ENCODE measurements around the gene TRPM3.

Gene TRPM3

DNA sequence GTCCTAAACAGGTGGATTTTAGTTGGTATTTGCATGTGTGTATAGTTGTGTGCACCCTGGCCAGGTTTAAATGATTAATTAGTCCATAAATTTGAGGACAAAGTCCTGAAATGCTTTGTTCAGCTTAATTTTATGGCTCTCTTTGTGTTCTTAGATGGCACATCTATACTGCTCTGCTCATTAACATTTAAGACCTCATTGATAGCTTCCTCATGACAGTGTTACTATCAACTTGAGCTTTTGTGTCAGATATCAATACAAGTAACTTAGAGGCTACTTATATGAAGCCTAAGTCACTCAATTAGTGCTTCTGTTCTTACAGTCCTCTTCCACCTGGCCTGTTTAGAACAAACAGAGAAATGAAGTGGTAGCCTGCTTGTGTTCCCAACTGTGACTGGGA, 240.9 kb downstream of the TRPM3 start:
- DNase-seq: no peak

DNA sequence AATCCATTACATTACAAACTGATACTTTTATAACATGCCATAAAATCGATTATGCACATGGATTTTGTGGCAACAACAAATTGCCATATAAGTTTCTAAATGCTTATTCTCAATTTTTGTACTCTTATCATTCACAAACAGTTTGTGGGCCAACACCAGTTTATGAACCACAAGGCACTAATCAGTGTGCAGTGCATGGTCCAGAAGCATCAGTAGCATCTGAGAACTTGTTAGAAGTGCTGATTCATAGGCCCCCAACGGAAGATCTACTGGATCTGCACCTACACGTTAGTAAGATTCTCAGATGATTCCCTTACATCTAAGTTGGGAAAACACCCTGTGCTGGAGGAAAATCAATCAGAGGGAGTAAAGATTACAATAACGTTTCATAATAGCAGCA, 242.8 kb downstream of the TRPM3 start:
- no peak for DNase-seq

DNA sequence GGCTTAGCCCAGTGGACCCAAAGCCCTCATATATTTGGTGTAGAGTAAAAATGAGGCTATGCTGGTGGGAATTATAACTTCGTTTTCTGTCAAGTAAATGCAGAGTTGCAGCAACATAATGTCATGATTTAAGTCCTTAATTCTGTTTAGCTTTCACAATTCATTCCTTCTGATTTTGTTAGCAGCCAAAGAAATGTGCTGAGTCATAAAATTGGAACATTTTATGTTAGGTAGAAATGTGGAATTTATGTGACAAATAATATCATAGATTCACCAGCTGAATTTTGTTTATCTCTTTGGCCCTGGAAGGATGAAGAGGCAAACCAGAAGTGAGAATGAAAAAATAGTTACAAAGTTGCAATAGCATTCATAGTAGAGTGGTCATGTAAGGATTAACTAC, 247.0 kb downstream of the TRPM3 start:
- DNase-seq: no peak

DNA sequence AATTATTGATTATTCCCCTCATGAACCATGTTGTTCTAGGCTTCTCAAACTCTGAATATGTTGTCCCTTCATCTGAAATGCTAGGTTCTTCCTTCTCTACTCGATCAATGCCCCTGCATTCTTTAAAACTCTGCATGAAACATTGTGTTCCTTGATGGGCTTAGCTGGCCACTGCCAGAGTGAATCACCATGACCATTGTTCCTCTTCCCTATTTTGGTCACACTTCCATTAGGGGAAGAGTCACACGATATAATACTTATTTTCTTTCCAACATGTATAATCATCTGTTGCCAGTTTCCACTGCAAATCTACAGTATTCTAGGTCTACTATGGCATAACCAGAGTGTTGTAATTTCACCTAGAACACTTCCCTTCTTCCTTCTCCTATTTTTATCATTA, 247.9 kb downstream of the TRPM3 start:
- no peak for DNase-seq

DNA sequence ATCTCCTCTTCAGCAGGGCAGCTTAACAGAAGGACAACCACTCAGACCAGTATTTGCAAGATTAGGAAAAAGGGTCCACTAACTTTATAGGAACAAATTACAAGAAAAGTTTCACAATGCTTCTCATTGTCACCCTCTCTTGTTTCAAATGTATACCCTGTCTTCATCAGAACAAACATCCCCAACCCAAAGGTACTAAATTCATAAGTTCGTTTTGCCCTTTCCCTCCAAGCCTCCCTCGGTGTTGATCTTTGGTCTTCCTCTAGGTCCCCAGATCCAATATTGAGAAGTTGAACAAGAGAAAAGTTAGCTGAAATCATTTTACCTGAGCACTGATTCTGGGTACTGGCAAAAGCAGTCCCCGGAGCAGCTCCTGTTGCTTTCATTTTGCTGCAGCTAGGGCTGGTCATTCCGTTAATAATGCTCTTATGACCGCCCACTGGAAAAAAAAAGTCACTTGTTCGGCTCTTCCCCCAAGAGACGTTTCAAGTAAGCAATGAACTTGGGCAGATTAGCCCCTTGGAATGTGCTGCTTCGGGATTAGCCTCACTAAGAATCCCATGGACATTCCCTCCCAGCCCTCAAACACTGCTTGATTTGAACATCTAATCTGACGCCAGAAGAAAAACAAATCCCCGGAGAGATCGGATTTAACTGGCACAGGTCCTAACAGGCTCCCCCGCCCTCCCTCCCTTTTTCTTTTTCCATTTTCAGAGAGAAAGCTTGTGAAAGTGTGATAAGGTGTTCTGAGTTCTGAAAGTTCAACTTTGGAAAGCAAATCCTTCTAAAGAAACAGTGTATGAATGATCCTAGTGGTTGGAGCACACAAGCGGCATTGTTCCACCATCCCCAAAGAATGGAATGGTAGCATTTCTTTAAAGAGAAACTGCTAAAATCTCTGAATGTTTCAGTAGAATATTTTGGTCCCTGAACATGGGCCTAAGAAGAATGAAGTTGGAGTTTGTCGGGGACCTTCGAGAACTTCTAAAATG, 252.5 kb downstream of the TRPM3 start:
- no peak for DNase-seq

DNA sequence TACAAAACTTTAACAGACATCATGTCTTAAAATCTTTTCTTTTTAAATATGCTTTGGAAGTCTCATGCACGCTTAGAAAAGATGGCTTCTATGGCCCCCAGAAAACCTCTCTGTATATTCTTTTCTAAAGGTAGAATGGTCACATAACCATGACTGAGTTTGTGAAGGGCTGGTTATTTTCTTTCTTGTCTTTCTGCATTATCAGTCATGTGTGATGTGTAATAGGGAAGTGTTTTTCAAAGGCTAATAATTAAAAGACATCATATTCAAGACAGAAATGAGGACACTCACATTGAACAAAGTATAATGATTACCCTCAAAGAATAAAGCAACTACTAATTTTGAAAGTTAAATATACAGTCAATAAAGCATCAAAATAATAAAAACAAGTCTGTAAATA, 253.4 kb downstream of the TRPM3 start:
- no peak for DNase-seq

DNA sequence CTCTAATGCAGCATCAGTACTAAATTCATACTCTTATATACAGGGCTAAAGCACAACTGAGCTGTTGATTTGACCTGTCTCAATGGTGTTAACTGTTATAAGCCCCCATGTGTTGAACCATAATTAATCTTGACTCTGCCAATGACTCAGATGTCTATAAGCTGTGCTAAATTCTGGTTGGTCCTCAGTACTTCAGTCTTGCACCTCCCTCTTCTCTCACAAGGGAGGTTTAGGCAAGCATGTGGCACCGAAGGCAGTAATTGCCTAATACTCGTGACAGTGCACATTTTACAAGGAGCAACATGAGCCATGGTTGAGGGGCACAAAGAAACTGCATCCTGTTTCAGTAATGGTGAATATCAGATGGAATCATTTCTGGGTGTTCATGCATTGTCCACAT, 255.9 kb downstream of the TRPM3 start:
- DNase-seq: no peak

DNA sequence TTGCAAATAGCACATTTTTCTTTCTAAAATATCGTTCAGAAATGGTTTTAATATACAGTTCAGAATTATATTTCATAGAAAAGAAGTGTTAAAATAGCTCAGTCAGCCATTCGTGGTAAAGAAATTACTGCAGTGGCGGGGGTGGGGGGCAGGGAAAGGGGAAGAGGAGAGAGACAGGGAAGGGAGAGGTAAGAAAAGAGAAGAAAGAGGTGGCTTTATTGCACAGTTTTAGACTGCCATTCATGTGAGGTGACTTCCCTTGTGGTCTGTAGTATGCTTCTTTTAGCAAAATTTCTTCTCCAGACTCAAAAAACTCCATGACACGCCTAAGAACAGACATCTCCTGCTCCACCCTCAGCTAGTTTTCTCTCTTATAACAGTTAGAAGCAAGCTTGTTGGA, 259.6 kb downstream of the TRPM3 start:
- no peak for DNase-seq

DNA sequence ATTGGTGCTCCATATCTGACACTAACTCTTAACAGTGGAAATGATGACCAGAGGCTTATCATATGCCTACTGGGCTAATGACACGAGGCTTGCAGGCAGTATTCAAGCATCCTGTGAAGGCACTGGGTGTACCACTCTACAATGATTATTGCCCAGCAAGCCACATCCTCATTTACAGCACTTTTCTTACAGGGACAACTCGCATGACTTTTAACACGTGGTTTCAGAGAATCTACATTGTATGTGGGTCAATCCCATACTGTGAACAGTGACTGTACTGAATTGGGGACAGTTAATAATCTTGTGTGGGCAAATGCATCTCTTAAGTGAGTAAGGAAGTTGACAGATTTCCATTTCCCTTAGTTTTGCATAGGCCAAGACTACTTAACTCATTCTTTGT, 260.0 kb downstream of the TRPM3 start:
- no peak for DNase-seq

DNA sequence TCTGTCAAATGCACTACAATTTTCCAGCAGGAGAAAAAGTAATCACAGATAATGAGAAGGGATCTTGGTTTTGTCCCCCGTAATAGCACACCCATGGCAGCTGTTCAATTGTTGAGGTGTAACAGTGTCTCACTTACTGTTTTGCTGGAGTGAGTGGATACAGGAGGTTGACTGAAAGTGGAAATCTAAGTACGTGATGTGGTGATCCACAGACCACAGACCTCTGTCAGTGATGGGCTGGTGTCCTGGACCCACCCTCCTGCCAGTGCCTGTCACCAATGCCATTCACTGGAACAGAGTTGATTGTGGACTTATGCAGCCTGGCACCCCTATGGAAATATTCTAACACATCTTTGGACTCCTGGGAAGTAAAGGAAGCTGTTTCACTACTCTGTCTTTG, 261.7 kb downstream of the TRPM3 start:
- no peak for DNase-seq

DNA sequence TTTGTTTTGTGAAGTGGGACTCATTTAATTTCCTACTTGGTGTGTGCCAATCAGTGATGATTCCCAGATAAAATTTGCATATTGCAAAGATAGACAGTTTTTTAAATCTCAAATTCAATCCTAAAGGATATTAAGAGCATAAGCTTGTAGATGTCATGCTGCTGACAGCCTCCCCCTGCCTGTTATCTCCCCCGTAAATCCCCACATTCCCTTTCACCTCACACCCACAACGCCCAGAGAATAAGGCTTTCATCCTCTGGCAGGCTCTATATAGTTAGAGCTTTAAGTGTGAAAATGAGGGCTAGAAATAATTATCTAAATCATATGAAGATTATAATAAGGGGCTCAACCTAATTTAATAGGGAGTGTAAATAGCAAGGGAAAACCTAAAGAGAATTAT, 265.0 kb downstream of the TRPM3 start:
- DNase-seq: no peak

DNA sequence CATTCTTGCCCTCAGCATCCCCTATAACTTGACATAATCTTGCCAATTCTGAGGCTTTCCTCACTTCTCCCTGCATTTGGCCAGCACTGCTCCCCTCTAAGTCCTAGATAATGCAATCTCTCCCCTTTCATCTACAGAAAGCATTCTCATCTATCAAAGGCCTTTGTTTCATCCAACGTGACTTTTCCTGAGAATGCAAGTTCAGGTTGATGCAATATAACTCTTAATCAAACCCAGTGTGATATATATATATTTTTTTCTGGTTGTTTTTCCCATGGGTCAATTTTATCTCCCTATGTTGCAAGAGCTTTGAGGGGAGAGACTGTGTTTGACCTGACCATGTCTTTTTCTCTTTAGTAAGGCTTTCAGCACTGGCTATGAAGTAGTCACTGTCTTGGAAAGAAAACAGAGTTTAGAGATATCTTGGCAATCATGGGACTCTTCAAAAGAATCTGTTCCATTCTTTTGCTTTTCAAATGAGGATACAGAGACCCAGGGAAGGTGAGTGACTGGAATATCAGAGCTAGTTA, 268.6 kb downstream of the TRPM3 start:
- DNase-seq: no peak

DNA sequence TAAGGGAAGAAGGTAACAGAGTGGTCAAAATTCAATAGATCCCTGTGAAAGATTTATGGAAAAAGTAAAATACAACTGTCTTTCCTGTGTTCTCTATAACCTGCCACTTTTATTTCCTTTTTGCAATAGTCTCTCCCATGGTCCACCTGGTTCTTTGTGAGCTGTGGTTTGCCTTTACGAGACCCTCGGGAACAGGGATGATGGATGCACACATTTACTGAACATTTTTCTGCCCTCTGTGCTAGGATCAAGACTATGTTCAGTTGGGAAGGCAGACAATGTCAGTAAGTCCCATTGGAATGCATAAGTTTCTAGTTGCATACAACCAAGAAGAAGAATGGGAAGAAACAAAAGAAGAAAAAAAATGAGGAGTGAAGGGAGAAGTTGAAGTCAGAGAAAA, 281.2 kb downstream of the TRPM3 start:
- DNase-seq: no peak

DNA sequence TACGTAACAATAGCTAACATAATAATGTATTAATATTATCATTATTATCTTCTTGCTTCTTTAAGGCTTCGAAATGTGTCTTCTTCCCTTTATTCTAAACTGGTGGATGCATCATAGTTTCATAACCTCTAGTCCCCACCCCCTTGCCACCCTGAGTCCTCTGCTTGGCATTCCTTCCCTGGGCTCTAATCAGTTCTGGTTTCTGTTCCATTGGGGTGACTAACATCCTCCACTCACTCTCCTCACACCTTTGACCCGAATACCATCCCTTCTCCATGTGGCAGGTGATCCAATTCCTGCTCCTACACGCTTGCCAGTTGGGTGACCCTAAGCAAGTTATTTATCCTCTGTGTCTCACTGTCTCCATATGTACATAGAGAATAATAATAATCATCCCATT, 286.1 kb downstream of the TRPM3 start:
- DNase-seq: no peak

DNA sequence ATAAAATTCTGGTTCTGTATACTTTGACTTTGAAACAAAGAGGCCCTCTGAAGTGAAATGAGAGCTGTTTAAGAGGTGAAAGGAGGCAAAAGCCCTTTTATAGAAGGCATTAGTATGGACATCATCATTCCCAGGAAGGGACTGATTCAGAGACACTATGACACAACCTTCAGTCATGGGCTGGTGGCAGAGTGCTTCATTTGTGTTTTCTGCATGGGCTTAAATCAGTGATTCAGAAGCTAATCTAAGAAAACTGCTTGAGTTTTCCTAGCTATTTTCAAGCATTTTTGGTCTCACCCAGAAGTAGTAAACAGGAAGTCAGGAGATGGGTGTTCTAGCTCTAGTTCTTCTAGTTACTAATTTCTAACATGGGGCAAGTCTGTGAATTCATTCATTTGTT, 288.9 kb downstream of the TRPM3 start:
- DNase-seq: no peak

DNA sequence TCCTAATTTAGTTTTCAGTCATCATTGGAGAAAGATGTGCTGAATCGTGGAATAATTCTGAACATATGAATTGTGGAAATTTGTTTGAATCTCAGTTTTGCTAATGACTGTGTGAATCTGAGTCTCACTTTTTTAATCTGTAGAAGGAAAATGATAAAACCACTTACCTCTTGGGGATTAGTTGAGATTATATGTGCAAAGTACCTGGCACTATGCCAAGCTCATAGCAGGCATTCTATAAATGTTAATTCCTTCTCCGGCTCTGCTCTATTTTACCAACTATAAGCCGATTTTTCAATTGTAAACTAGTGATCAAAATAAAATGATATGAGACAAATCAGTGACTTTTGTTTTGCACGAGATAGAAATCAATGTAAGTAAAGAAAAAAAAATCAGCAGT, 290.8 kb downstream of the TRPM3 start:
- DNase-seq: no peak

DNA sequence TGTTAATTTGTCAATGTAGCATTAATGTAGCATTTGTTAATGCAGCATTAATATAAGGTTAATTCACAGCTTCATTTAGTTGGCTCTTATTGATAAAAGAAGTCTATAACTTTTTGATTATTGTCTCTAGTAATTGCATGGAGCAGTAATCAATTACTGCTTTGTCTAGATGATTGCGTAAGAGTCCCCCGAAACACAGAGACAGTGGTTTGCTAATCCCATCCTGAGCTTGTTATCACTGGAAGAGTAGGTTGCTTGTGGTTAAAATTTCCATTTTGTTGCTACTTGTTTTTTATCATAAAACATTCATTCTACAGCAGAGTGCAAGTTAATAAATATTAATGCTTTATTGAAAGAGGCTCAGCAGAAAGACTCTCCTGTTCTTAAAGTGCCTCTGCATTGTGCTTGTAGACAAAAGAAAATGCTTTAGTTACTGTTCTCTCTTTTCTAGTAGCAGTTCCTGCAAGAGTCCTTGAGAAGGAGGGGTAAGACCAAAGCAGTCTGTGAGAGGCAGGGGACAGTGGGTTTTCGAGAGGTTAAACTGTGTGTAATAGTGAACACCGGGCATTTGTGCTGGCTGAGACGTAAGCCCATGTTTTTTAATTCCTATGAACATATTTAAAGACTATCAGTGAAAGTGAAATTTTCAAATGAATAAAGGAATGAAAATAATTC, 291.7 kb downstream of the TRPM3 start:
- DNase-seq: no peak

DNA sequence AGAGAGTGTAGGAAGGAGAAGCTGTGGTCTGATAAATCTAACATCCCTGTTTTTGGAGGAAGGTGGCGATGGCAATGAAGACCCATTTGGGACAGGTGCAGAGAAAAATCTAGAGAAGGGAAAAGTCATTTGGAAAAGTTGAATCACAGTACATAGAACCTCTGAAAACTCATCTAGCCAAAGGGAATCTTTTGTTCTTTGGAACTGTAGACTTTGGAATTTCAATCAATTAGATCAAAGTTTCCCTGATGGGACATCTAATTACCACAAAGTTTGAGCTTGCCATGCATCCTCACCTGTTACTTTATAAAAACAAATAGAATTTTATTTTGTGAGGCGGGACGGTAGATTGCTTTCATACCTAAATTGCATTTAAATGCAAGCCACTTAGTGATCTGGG, 294.9 kb downstream of the TRPM3 start:
- no peak for DNase-seq

DNA sequence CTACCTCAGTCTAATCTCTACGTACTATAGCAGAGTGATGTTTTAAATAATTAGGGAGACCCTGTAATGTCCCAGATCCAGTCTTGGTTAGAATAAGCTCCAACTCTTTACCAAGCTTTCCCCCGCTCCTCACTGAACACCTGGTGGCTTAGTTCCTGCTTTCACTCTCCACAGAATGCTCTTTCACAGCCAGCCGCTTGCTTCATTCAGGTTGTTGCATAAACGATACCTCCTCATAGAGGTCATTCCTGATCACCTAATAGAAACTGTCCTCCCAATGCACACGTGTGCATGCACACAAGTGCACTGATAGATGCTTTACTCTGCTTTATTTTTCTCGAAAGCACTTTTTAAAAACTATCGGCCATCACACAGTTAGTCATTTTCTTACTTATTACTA, 298.1 kb downstream of the TRPM3 start:
- DNase-seq: no peak

DNA sequence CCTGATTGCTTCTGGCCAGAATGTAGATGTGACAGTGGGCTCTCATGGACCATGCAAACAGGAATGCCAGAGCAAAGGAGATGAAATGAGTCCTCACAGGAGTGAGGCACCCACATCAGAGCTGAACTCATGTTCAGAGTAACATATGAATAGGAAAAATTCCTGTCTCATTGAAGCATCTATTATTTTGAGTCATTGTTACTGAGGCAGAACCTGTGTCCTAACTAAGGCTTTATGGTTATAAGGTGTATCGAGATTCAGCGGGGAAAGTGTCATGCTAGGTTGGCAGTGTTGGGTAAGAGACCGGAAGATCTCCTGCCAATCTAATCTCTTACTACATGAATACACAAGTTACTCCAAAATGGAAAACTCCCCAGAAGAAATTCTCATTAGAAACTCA, 304.1 kb downstream of the TRPM3 start:
- no peak for DNase-seq

DNA sequence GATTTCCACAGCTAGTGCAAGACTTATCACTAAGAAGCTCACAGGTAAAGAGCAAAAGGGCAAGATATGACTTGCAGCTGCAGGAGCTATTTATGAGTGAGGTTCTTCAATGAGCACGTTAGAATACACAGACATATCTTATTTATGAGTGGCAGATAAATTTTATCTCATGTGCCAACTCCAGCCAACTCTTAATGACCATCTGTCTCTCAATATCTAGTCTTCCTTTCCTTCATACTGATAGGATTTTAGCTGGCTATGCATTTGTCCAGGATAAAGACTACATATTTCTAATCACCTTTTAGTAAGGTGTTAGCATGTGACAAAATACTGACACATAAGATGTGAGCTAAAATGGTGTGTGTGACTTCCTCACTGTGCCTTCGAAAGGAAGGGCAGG, 304.5 kb downstream of the TRPM3 start:
- no peak for DNase-seq

DNA sequence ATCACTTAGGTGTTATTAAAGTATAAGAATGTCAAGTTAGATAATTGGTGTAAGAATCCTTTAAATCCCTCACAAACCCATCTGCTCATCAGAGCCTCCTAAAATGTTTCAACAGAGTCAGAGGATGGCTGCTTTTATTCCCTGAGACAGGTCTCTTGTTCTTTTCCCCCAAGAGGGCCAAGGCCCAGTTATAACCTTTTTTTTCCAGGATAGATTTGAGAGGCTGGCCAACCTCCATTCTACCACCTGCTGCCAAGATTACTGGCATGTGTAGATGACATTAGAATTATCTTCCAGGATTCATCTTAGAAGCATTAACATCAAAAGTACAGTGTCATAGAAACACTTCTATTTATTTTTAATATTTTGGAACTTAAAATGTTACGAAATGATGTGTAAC, 305.1 kb downstream of the TRPM3 start:
- DNase-seq: no peak

DNA sequence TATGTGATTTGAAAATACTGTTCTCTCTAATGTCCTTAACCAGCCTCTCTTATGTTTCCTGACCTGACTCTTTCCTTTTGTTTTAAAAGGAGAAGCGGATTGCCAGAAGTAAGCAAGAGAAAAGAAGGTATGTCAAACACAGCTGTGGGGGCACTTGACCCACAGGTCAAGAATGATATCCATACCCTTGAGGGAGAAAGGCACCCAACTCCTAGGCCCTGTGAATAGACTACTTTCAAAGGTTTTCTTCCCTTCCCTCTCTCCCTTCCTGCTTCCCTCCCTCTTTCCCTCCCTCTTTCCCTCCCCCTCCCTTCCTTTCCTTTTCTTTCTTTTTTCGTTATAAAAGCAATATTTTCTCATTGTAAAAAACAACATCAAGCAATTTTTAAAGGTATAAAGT, 306.8 kb downstream of the TRPM3 start:
- no peak for DNase-seq

DNA sequence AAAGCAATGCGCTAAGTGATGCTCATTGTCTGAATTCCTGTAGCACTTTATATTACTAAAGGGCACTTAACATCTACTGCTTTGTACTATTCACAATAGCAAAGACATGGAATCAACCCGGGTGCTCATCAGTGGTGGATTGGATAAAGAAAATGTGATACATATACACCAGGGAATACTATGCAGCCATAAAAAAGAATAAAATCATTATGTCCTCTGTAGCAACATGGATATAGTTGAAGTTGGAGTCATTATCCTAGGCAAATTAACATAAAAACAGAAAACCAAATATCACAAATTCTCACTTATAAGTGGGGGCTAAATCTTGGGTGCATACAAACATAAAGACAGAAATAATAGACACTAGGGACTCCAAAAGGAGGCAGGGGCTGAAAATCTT, 308.3 kb downstream of the TRPM3 start:
- no peak for DNase-seq

All from islet precursor cell (in vitro differentiated cells).